Hepatocyte (in vitro differentiated cells): Measurements from ENCODE around the gene RBM7. TPM values are rescaled to one million over a fixed set of nuclear protein-coding genes. Genes with fewer than 3 reads are reported as not detected.

Experiments
- DNase-seq: peaks from one replicate; pipeline ENCODE4 v3.0.0-alpha.2; 2016; ENCODE audit warnings: low spot score
- H2AFZ ChIP-seq: fragments of 200-600 bp; sonication (generic); 2 replicates; pipeline ENCODE4 v1.6.0; 2016; ENCODE audit warnings: antibody characterized with exemption, mild to moderate bottlenecking
- H3K27ac ChIP-seq: fragments of 200-600 bp; sonication (generic); 2 replicates; pipeline ENCODE4 v1.5.1; 2016; ENCODE audit warnings: mild to moderate bottlenecking
- H3K27me3 ChIP-seq: fragments of 200-600 bp; sonication (generic); 2 replicates; pipeline ENCODE4 v1.6.1; 2016
- H3K36me3 ChIP-seq: fragments of 200-600 bp; sonication (generic); replicated peaks from 2 replicates; pipeline ENCODE4 v1.5.1; 2016; ENCODE audit warnings: low read depth; ENCODE audit not compliant: insufficient read depth
- H3K4me1 ChIP-seq: fragments of 200-600 bp; sonication (generic); 2 replicates; pipeline ENCODE4 v1.5.1; 2016; ENCODE audit warnings: mild to moderate bottlenecking, moderate library complexity; ENCODE audit not compliant: insufficient read depth
- H3K4me2 ChIP-seq: fragments of 200-600 bp; sonication (generic); 2 replicates; pipeline ENCODE4 v1.6.0; 2016
- H3K4me3 ChIP-seq: fragments of 200-600 bp; sonication (generic); 2 replicates; pipeline ENCODE4 v1.5.1; 2016; ENCODE audit warnings: mild to moderate bottlenecking
- H3K79me2 ChIP-seq: fragments of 200-600 bp; sonication (generic); 2 replicates; pipeline ENCODE4 v1.6.0; 2017; ENCODE audit warnings: mild to moderate bottlenecking
- H3K9me2 ChIP-seq: fragments of 200-600 bp; sonication (generic); replicated peaks from 2 replicates; pipeline ENCODE4 v1.6.0; 2017; ENCODE audit warnings: mild to moderate bottlenecking; ENCODE audit not compliant: insufficient read depth
- H3K9me3 ChIP-seq: fragments of 200-600 bp; sonication (generic); 2 replicates; pipeline ENCODE4 v1.5.1; 2016; ENCODE audit warnings: low read depth, mild to moderate bottlenecking
- H4K20me1 ChIP-seq: fragments of 200-600 bp; sonication (generic); 2 replicates; pipeline ENCODE4 v1.6.0; 2016; ENCODE audit warnings: mild to moderate bottlenecking; ENCODE audit not compliant: insufficient read depth, poor library complexity, severe bottlenecking
- EZH2 ChIP-seq: fragments of 200-600 bp; sonication (generic); IDR thresholded peaks from 2 replicates; pipeline ENCODE4 v1.6.1; 2016; ENCODE audit warnings: antibody characterized with exemption, mild to moderate bottlenecking, borderline replicate concordance
- EZH2phosphoT487 ChIP-seq: fragments of 200-600 bp; sonication (generic); IDR thresholded peaks from one replicate; pipeline ENCODE4 v1.6.1; 2018; ENCODE audit warnings: antibody characterized with exemption, mild to moderate bottlenecking, low read depth, moderate library complexity; ENCODE audit not compliant: unreplicated experiment, severe bottlenecking
- WGBS: methylation state at CpG from one replicate; pipeline ENCODE4 v1.1.6; 2016; ENCODE audit warnings: low lambda C conversion rate; ENCODE audit errors: missing lambda C conversion rate; 5-methylcytosine and 5-hydroxymethylcytosine counted together
- polyA plus RNA-seq: library from polyadenylated mRNA; unstranded; fragments of >200 nt; fragmentation: Nextera tagmentation; extraction: Ambion mirVana; gene quantifications from 2 replicates; pipeline ENCODE4 v1.2.1, GENCODE V29; 2016
- total RNA-seq: library from RNA; depleted of rRNA; stranded (reverse); fragments of >200 nt; gene quantifications from 2 replicates; pipeline ENCODE4 v1.2.3, GENCODE V29; 2014
- TF ChIP-seq, protein P1 (sequence below): fragments of 200-600 bp; sonication (generic); IDR thresholded peaks from 2 replicates; pipeline ENCODE4 v1.5.1; 2016; ENCODE audit warnings: antibody characterized with exemption, mild to moderate bottlenecking; ENCODE audit not compliant: poor library complexity

Gene RBM7
- total and polyA plus RNA-seq, 2 experiments from 2014 or later: 36.2 to 49.2 TPM

DNA sequence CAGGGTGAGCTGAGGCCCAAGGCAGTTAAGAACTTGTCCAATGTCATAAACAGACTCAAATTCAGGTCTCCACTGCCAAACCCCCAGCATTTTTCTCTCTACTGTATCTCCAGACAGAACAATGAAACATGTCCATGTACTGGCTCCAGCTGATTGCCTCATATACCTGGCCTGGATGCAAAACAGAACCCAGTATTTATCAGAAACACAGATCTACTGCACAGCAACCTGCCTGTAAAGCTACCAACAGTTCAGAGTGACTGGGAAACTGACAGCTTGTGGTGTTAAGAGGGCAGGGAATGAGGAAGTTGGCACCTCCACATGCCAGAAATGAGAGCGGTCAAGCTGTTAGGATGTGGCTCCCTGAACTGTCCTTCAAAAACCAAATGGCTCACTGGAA is 41.8 kb upstream of the RBM7 start:
- Histone ChIP-seq H4K20me1 (no peaks in the 10 kb centered on the region), H3K27me3 (no peaks in the 10 kb centered on the region), H3K36me3 (no peaks in the 10 kb centered on the region), H3K4me1 (no peaks in the 10 kb centered on the region), H3K27ac (no peak overlapping the region), H3K9me3 (no peaks in the 10 kb centered on the region), H2AFZ (no peak overlapping the region), H3K4me2 (no peak overlapping the region), H3K79me2 (no peaks in the 10 kb centered on the region), H3K4me3 (no peak overlapping the region), H3K9me2 (no peaks in the 10 kb centered on the region)
- no peak for DNase-seq
- 68% methylated on average over 1 of the region's 1 CpG for WGBS
- no peak for TF ChIP-seq EZH2
- TF ChIP-seq EZH2phosphoT487: no peak
- TF ChIP-seq, protein P1, sequence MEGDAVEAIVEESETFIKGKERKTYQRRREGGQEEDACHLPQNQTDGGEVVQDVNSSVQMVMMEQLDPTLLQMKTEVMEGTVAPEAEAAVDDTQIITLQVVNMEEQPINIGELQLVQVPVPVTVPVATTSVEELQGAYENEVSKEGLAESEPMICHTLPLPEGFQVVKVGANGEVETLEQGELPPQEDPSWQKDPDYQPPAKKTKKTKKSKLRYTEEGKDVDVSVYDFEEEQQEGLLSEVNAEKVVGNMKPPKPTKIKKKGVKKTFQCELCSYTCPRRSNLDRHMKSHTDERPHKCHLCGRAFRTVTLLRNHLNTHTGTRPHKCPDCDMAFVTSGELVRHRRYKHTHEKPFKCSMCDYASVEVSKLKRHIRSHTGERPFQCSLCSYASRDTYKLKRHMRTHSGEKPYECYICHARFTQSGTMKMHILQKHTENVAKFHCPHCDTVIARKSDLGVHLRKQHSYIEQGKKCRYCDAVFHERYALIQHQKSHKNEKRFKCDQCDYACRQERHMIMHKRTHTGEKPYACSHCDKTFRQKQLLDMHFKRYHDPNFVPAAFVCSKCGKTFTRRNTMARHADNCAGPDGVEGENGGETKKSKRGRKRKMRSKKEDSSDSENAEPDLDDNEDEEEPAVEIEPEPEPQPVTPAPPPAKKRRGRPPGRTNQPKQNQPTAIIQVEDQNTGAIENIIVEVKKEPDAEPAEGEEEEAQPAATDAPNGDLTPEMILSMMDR: no peak

DNA sequence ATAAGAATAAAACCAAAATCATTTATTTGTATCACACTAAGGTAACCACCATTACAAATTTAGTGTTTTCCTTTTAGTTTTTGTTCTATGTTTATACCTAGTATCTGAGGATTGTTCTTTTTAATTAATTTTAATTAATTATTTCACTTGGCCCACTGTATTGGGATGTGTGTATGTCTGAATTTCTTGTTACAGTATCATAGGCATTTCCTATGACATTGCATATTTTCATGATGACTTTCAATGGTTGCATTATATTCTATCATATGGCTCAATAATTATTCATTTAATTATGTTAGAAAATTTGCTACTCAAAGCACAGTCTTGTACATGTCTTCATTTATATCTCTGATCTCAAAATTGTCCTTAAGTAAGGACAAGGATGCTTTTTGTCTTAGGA is 41.1 kb upstream of the RBM7 start:
- no peaks in the 10 kb centered on the region for H3K27me3 ChIP-seq
- H3K9me3 ChIP-seq: no peaks in the 10 kb centered on the region
- TF ChIP-seq, protein P1: no peak
- no peak for TF ChIP-seq EZH2phosphoT487
- no peak for TF ChIP-seq EZH2
- H3K4me1 ChIP-seq: no peaks in the 10 kb centered on the region
- H3K79me2 ChIP-seq: no peaks in the 10 kb centered on the region
- no peak overlapping the region for H3K4me2 ChIP-seq
- no peak for DNase-seq
- H3K9me2 ChIP-seq: no peaks in the 10 kb centered on the region
- no peaks in the 10 kb centered on the region for H4K20me1 ChIP-seq
- no peak overlapping the region for H3K27ac ChIP-seq
- H3K36me3 ChIP-seq: no peaks in the 10 kb centered on the region
- H2AFZ ChIP-seq: no peak overlapping the region
- H3K4me3 ChIP-seq: no peak overlapping the region

DNA sequence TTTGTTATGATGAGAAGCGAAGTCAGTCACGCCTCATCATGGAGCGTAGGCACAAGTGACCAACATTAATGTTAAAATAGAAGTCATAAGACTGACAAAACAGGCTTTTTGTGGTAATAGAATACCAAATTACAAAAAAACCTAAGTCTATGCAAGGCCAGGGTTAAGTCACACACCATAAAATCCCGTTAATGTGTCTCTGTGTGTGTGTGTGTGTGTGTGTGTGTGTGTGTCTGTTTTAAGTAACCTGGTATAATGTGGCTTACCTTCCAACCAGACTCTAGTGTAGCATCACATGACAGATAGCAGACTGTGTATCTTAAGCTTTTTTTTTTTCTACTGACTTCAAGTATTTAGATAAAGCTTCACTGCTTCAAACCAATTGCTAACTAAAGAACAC is 38.1 kb upstream of the RBM7 start:
- Histone ChIP-seq H3K4me1 (no peaks in the 10 kb centered on the region), H3K27me3 (no peaks in the 10 kb centered on the region), H3K4me2 (no peak overlapping the region), H3K27ac (no peak overlapping the region), H3K4me3 (no peak overlapping the region), H4K20me1 (no peaks in the 10 kb centered on the region), H3K9me2 (no peaks in the 10 kb centered on the region), H3K36me3 (no peaks in the 10 kb centered on the region), H3K79me2 (no peaks in the 10 kb centered on the region), H3K9me3 (no peaks in the 10 kb centered on the region), H2AFZ (no peak overlapping the region)
- DNase-seq: no peak
- 72% methylated on average over 4 of the region's 4 CpGs for WGBS
- no peak for TF ChIP-seq EZH2
- TF ChIP-seq, protein P1: no peak
- TF ChIP-seq EZH2phosphoT487: no peak

DNA sequence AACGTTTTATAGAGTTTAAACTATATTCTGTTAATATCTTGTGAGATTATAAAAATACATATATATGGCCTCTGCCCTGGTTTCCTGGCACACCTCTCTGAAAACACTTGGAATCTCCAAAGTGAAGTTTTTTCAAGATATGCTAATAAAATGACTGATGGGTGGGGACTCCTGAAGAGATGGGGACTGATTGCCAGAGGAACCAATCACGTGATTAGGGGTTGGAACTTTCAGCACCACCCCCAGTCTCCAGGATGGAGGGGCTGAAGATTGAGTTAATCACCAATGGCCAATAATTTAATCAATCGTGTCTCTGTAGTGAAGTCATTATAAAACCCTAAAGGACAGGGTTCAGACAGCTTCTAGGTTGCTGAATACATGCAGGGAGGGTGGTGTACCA is 37.5 kb upstream of the RBM7 start:
- no peaks in the 10 kb centered on the region for H4K20me1 ChIP-seq
- H3K27ac ChIP-seq: no peak overlapping the region
- 68% methylated on average over 3 of the region's 3 CpGs for WGBS
- H3K4me1 ChIP-seq: no peaks in the 10 kb centered on the region
- no peak overlapping the region for H2AFZ ChIP-seq
- H3K4me3 ChIP-seq: no peak overlapping the region
- H3K79me2 ChIP-seq: no peaks in the 10 kb centered on the region
- DNase-seq: no peak
- H3K9me2 ChIP-seq: no peaks in the 10 kb centered on the region
- H3K36me3 ChIP-seq: no peaks in the 10 kb centered on the region
- no peaks in the 10 kb centered on the region for H3K9me3 ChIP-seq
- no peak for TF ChIP-seq EZH2phosphoT487
- TF ChIP-seq, protein P1: no peak
- no peak for TF ChIP-seq EZH2
- no peak overlapping the region for H3K4me2 ChIP-seq
- H3K27me3 ChIP-seq: no peaks in the 10 kb centered on the region
